Measurements from ENCODE around the gene PPP6R2. TPM values are rescaled to one million over a fixed set of nuclear protein-coding genes. Genes with fewer than 3 reads are reported as not detected.
A peak's percentile ranks its signal among the peaks of the same experiment; 100 is the strongest.

Gene PPP6R2
- polyA plus RNA-seq, 1 donor from 2014 or later: 85.4 TPM

DNA sequence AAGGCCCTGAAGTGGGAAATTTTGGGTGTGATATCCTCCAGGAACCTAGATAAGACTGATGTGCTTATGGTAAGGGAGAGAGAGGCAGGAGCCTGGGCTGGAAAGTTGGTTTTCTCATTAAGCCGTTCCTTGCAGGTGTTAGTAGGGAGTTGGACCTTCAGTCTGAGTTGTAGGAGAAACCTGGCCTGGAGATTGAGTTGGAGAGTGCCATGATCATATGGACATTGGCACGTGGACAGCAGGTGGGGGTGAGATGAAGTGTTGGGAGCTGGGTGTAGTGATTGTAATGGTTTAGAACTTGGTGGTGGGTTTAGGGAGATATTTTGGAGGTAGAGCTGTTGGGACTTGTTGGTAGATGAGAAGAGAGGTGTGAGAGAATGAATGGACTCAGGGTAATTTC, 4.9 kb downstream of the PPP6R2 start:
- H3K36me3 ChIP-seq (ENCODE audit: insufficient read depth, low read length): no peaks in the 10 kb centered on the region
- no peaks in the 10 kb centered on the region for H4K20me1 ChIP-seq (ENCODE audit: insufficient read depth)
- no peak overlapping the region for H2AFZ ChIP-seq (ENCODE audit: low read depth, low read length)
- H3K27me3 ChIP-seq (ENCODE audit: insufficient read depth, low read depth, low read length): no peaks in the 10 kb centered on the region
- H3K9me2 ChIP-seq (ENCODE audit: insufficient read depth, low read length): no peaks in the 10 kb centered on the region
- H3K9me3 ChIP-seq (ENCODE audit: low read length): no peaks in the 10 kb centered on the region
- H3K9ac ChIP-seq (ENCODE audit: low read length): no peak overlapping the region
- H3K79me2 ChIP-seq (replicated peaks; ENCODE audit: insufficient read depth, low read length): peaks cover 8% of the 10 kb centered on the region
- TF ChIP-seq POLR2AphosphoS5 (IDR thresholded peaks at IDR 0.05) (no peak), MXI1 (conservative IDR thresholded peaks at IDR 0.05; ENCODE audit: poor library complexity, severe bottlenecking) (no peak), SMC3 (conservative IDR thresholded peaks at IDR 0.05; ENCODE audit: poor library complexity) (no peak), RAD21 (conservative IDR thresholded peaks at IDR 0.05) (no peak)
- TF ChIP-seq, protein P1, sequence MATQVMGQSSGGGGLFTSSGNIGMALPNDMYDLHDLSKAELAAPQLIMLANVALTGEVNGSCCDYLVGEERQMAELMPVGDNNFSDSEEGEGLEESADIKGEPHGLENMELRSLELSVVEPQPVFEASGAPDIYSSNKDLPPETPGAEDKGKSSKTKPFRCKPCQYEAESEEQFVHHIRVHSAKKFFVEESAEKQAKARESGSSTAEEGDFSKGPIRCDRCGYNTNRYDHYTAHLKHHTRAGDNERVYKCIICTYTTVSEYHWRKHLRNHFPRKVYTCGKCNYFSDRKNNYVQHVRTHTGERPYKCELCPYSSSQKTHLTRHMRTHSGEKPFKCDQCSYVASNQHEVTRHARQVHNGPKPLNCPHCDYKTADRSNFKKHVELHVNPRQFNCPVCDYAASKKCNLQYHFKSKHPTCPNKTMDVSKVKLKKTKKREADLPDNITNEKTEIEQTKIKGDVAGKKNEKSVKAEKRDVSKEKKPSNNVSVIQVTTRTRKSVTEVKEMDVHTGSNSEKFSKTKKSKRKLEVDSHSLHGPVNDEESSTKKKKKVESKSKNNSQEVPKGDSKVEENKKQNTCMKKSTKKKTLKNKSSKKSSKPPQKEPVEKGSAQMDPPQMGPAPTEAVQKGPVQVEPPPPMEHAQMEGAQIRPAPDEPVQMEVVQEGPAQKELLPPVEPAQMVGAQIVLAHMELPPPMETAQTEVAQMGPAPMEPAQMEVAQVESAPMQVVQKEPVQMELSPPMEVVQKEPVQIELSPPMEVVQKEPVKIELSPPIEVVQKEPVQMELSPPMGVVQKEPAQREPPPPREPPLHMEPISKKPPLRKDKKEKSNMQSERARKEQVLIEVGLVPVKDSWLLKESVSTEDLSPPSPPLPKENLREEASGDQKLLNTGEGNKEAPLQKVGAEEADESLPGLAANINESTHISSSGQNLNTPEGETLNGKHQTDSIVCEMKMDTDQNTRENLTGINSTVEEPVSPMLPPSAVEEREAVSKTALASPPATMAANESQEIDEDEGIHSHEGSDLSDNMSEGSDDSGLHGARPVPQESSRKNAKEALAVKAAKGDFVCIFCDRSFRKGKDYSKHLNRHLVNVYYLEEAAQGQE (IDR thresholded peaks at IDR 0.05; ENCODE audit: borderline replicate concordance): no peak
- H3K4me2 ChIP-seq (ENCODE audit: low read length): no peak overlapping the region
- no peak overlapping the region for H3K27ac ChIP-seq (ENCODE audit: low read length)
- H3F3A ChIP-seq (ENCODE audit: insufficient read depth, low read length, poor library complexity, severe bottlenecking): no peaks in the 10 kb centered on the region
- H3K4me3 ChIP-seq (ENCODE audit: low read length): peak overlapping the region; percentile 55

DNA sequence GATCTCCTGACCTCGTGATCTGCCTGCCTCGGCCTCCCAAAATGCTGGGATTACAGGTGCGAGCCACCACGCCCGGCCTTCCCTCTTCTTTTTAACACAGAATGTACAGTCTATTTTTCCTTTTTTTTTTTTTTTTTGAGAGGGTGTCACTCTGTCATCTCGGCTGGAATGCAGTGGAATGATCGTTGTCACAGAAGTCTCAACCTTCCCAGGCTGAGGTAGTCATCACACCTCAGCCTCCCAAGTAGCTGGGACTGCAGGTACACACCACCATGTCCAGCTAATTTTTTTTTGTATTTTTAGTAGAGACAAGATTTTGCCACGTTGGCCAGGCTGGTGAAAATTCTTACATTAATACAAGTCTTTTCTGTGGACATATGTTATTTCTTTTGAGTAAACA, 13.1 kb downstream of the PPP6R2 start:
- no peaks in the 10 kb centered on the region for H3K9me2 ChIP-seq (ENCODE audit: insufficient read depth, low read length)
- H3K27ac ChIP-seq (ENCODE audit: low read length): no peak overlapping the region
- TF ChIP-seq, protein P1 (IDR thresholded peaks at IDR 0.05; ENCODE audit: borderline replicate concordance): no peak
- no peak for TF ChIP-seq MXI1 (conservative IDR thresholded peaks at IDR 0.05; ENCODE audit: poor library complexity, severe bottlenecking)
- no peaks in the 10 kb centered on the region for H3K9me3 ChIP-seq (ENCODE audit: low read length)
- H3K4me3 ChIP-seq (ENCODE audit: low read length): no peak overlapping the region
- no peaks in the 10 kb centered on the region for H4K20me1 ChIP-seq (ENCODE audit: insufficient read depth)
- no peak overlapping the region for H2AFZ ChIP-seq (ENCODE audit: low read depth, low read length)
- no peaks in the 10 kb centered on the region for H3K36me3 ChIP-seq (ENCODE audit: insufficient read depth, low read length)
- H3K9ac ChIP-seq (ENCODE audit: low read length): no peak overlapping the region
- H3K79me2 ChIP-seq (replicated peaks; ENCODE audit: insufficient read depth, low read length): peaks cover 43% of the 10 kb centered on the region
- H3K27me3 ChIP-seq (ENCODE audit: insufficient read depth, low read depth, low read length): no peaks in the 10 kb centered on the region
- H3K4me2 ChIP-seq (ENCODE audit: low read length): no peak overlapping the region
- H3F3A ChIP-seq (ENCODE audit: insufficient read depth, low read length, poor library complexity, severe bottlenecking): no peaks in the 10 kb centered on the region

DNA sequence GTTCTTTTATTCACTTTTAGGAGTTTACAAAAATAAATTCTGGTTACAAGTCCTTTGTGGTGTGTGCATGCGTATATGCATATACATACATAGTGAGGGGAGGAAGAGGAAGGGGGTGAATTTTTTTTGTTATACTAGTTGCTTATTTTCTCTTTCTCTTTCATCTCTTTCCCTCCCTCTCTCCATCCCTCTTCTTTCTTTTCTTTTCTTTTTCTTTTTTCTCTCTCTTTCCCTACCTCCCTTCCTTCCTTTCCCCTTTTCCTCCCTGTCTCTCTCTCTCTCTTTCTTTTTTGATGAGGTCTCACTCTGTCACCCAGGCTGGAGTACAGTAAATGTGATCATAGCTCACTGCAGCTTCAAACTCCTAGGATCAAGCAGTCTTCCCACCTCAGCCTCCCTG, 14.1 kb downstream of the PPP6R2 start:
- no peaks in the 10 kb centered on the region for H3F3A ChIP-seq (ENCODE audit: insufficient read depth, low read length, poor library complexity, severe bottlenecking)
- no peak overlapping the region for H3K9ac ChIP-seq (ENCODE audit: low read length)
- H3K9me2 ChIP-seq (ENCODE audit: insufficient read depth, low read length): no peaks in the 10 kb centered on the region
- no peaks in the 10 kb centered on the region for H3K27me3 ChIP-seq (ENCODE audit: insufficient read depth, low read depth, low read length)
- H3K36me3 ChIP-seq (ENCODE audit: insufficient read depth, low read length): no peaks in the 10 kb centered on the region
- TF ChIP-seq POLR2AphosphoS5 (IDR thresholded peaks at IDR 0.05): no peak
- TF ChIP-seq, protein P2, sequence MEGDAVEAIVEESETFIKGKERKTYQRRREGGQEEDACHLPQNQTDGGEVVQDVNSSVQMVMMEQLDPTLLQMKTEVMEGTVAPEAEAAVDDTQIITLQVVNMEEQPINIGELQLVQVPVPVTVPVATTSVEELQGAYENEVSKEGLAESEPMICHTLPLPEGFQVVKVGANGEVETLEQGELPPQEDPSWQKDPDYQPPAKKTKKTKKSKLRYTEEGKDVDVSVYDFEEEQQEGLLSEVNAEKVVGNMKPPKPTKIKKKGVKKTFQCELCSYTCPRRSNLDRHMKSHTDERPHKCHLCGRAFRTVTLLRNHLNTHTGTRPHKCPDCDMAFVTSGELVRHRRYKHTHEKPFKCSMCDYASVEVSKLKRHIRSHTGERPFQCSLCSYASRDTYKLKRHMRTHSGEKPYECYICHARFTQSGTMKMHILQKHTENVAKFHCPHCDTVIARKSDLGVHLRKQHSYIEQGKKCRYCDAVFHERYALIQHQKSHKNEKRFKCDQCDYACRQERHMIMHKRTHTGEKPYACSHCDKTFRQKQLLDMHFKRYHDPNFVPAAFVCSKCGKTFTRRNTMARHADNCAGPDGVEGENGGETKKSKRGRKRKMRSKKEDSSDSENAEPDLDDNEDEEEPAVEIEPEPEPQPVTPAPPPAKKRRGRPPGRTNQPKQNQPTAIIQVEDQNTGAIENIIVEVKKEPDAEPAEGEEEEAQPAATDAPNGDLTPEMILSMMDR (IDR thresholded peaks at IDR 0.05; ENCODE audit: poor library complexity, severe bottlenecking): no peak
- TF ChIP-seq EP300 (conservative IDR thresholded peaks at IDR 0.05; ENCODE audit: poor library complexity, severe bottlenecking): no peak
- no peak for TF ChIP-seq MXI1 (conservative IDR thresholded peaks at IDR 0.05; ENCODE audit: poor library complexity, severe bottlenecking)
- no peak for TF ChIP-seq TAF1 (IDR thresholded peaks at IDR 0.05; ENCODE audit: low read depth)
- TF ChIP-seq RAD21 (conservative IDR thresholded peaks at IDR 0.05): no peak
- TF ChIP-seq EZH2 (IDR thresholded peaks at IDR 0.05; ENCODE audit: borderline replicate concordance, insufficient read depth, low read length, poor library complexity, severe bottlenecking): no peak
- TF ChIP-seq, protein P1 (IDR thresholded peaks at IDR 0.05; ENCODE audit: borderline replicate concordance): no peak
- no peak for TF ChIP-seq SMC3 (conservative IDR thresholded peaks at IDR 0.05; ENCODE audit: poor library complexity)
- no peak overlapping the region for H3K4me3 ChIP-seq (ENCODE audit: low read length)
- no peaks in the 10 kb centered on the region for H4K20me1 ChIP-seq (ENCODE audit: insufficient read depth)
- H3K79me2 ChIP-seq (replicated peaks; ENCODE audit: insufficient read depth, low read length): peaks cover 52% of the 10 kb centered on the region
- no peak overlapping the region for H3K27ac ChIP-seq (ENCODE audit: low read length)
- H3K9me3 ChIP-seq (ENCODE audit: low read length): no peaks in the 10 kb centered on the region
- no peak overlapping the region for H2AFZ ChIP-seq (ENCODE audit: low read depth, low read length)
- H3K4me2 ChIP-seq (ENCODE audit: low read length): no peak overlapping the region

Data from neural cell (in vitro differentiated cells).